Astrocyte of the cerebellum (primary cell): ENCODE results near the gene INTS6L.

Experiments used
- DNase-seq: peaks from one replicate; pipeline ENCODE4 v3.0.0-alpha.2; 2011; ENCODE audit warnings: low read depth
- H3K4me3 ChIP-seq: 2 replicates; pipeline ENCODE4 v1.5.1; 2011; ENCODE audit warnings: mild to moderate bottlenecking, low read depth, low read length, moderate library complexity
- in situ Hi-C: cut with HindIII; loops from 2 replicates; pipeline ENCODE4 v1.10.0; 2017; ENCODE audit warnings: low sequenced_read_pairs
- TF ChIP-seq, protein P1 (sequence below): IDR thresholded peaks from 2 replicates; pipeline ENCODE4 v1.5.1; 2012; ENCODE audit warnings: low read length, low read depth, moderate library complexity, mild to moderate bottlenecking; ENCODE audit errors: missing control alignments

Gene INTS6L

GRCh38 chrX:135522132-135522530 lies 1.7 kb downstream of the INTS6L start:
- in situ Hi-C loops, result no loop called here
- DNase-seq, result peak; percentile 3
- peak overlapping the region; percentile 49 for H3K4me3 ChIP-seq
- TF ChIP-seq, protein P1, sequence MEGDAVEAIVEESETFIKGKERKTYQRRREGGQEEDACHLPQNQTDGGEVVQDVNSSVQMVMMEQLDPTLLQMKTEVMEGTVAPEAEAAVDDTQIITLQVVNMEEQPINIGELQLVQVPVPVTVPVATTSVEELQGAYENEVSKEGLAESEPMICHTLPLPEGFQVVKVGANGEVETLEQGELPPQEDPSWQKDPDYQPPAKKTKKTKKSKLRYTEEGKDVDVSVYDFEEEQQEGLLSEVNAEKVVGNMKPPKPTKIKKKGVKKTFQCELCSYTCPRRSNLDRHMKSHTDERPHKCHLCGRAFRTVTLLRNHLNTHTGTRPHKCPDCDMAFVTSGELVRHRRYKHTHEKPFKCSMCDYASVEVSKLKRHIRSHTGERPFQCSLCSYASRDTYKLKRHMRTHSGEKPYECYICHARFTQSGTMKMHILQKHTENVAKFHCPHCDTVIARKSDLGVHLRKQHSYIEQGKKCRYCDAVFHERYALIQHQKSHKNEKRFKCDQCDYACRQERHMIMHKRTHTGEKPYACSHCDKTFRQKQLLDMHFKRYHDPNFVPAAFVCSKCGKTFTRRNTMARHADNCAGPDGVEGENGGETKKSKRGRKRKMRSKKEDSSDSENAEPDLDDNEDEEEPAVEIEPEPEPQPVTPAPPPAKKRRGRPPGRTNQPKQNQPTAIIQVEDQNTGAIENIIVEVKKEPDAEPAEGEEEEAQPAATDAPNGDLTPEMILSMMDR, result no peak

- in situ Hi-C loops, result no loop called here
- no peak overlapping the region for H3K4me3 ChIP-seq
- no peak for DNase-seq
- TF ChIP-seq, protein P1, result no peak
These were observed 2.6 kb downstream of the INTS6L start for GRCh38 chrX:135522878-135523693.

GRCh38 chrX:135528254-135528653 lies 7.8 kb downstream of the INTS6L start:
- TF ChIP-seq, protein P1, result no peak
- DNase-seq, result no peak
- no peak overlapping the region for H3K4me3 ChIP-seq
- in situ Hi-C loops, result no loop called here

DNA sequence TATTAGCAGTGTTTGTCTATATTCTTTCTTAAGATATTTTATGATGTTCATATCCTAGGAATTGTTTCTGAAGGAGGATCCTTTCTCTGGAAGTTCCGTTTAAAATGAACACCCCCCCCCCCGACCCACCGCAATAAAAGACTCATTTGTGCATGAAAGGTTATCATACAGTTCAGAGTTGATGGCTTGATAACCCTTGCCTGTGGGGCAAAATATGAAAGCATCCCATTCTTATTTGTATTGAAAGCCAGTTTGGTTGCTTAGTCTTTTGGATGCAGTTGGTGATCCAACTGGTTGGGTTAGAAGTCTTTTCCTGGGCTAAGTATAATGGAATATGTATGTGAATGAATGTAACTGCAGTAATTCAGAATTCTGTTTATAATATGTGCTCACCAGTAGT lies 8.3 kb downstream of the INTS6L start:
- TF ChIP-seq, protein P1, result no peak
- in situ Hi-C loops, result no loop called here
- DNase-seq, result no peak
- no peak overlapping the region for H3K4me3 ChIP-seq

- DNase-seq, result no peak
These were observed 9.6 kb downstream of the INTS6L start for GRCh38 chrX:135530097-135530496.

GRCh38 chrX:135531813-135532212 lies 11.4 kb downstream of the INTS6L start:
- H3K4me3 ChIP-seq, result no peak overlapping the region
- in situ Hi-C loops, result no loop called here
- DNase-seq, result no peak
- TF ChIP-seq, protein P1, result no peak

More at GRCh38 chrX:135530097-135530496, 9.6 kb downstream of the INTS6L start:
- in situ Hi-C loops, result no loop called here
- TF ChIP-seq, protein P1, result no peak
- no peak overlapping the region for H3K4me3 ChIP-seq
